NCI-H82 treated with DMSO at 0.1 percent for 48 hours (cell line): ENCODE measurements around the gene ENO1.
"Not testable (repeated sequence)": the region's sequence is repeated elsewhere in the genome, so short reads cannot be mapped to it uniquely, and the experiment has no call there.

Experiments used
- DNase-seq: peaks from one replicate; lab custom pipeline; 2025; ENCODE audit not compliant: unreplicated experiment; lab: John Stamatoyannopoulos, UW

ENO1 gene

GRCh38 chr1:8878448-8878697, at the start of gene ENO1:
TSS of gene ENO1 (minus strand) at chr1:8878686. CDS start at chr1:8874908, 3,778 bp downstream.
- no peak for DNase-seq

GRCh38 chr1:8926707-8927694, 48.5 kb upstream of the ENO1 start:
- no peak for DNase-seq

- DNase-seq, result no peak
These were observed 47.5 kb upstream of the ENO1 start for GRCh38 chr1:8925960-8926359.

- DNase-seq, result no peak
These were observed 46.9 kb upstream of the ENO1 start for GRCh38 chr1:8925406-8925805.

- DNase-seq, result no peak
These were observed 44.5 kb upstream of the ENO1 start for GRCh38 chr1:8922962-8923361.

- DNase-seq, result not testable (repeated sequence)
These were observed 39.0 kb upstream of the ENO1 start for GRCh38 chr1:8917536-8917935.

GRCh38 chr1:8915446-8915845, 37.0 kb upstream of the ENO1 start:
- DNase-seq, result no peak

GRCh38 chr1:8914466-8914865, 36.0 kb upstream of the ENO1 start:
- no peak for DNase-seq

GRCh38 chr1:8913457-8913856, 35.0 kb upstream of the ENO1 start:
- no peak for DNase-seq

- no peak for DNase-seq
These were observed 33.2 kb upstream of the ENO1 start for GRCh38 chr1:8911416-8912309.

GRCh38 chr1:8910914-8911313, 32.4 kb upstream of the ENO1 start:
- DNase-seq, result no peak

- no peak for DNase-seq
These were observed 31.8 kb upstream of the ENO1 start for GRCh38 chr1:8910331-8910730.

- no peak for DNase-seq
These were observed 30.1 kb upstream of the ENO1 start for GRCh38 chr1:8908388-8909151.

- no peak for DNase-seq
These were observed 27.2 kb upstream of the ENO1 start for GRCh38 chr1:8905582-8906191.

- no peak for DNase-seq
These were observed 25.6 kb upstream of the ENO1 start for GRCh38 chr1:8903908-8904650.

- no peak for DNase-seq
These were observed 24.9 kb upstream of the ENO1 start for GRCh38 chr1:8903410-8903809.

- no peak for DNase-seq
These were observed 24.3 kb upstream of the ENO1 start for GRCh38 chr1:8902765-8903164.

GRCh38 chr1:8900684-8901083, 22.2 kb upstream of the ENO1 start:
- not testable (repeated sequence) for DNase-seq

GRCh38 chr1:8899046-8899445, 20.6 kb upstream of the ENO1 start:
- DNase-seq, result no peak

GRCh38 chr1:8898418-8898817, 19.9 kb upstream of the ENO1 start:
- not testable (repeated sequence) for DNase-seq
